Measurements from ENCODE around the gene CADM1.

Gene CADM1

DNA sequence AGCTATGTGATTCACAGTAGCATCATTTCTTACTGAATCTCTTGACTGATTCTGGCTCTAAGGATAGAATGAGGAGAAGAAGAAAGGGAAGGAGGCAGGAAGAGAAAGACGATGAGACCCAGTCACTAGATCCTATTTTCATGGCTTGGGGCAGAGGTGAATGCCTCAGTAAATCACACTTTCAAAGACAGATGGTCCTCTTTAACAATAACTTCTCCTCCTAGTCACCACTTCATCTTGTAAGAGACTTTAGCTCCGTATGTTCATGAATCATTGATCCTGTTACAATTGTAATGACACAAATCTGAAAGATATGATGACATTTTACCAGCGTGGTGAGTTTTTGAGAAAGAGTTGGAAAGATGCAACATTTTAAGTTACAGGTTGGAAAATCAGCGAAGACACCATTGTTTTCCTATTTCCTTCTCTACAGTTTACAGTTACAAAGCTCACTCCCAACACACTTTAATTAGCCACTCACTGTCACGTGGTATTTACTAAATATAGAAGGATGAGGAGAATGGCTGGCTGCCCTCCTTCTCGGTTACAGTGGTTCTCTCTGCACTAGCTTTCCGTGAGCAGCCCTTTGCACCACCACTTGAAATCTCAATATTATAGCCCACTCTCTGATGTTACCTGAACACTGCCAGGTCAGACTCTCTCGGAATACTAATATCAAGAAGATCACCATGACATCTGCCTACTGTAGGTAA is 205.8 kb downstream of the CADM1 start:
- Histone ChIP-seq H3K4me3 (ENCODE audit: low read length) (no peak overlapping the region), H3K4me1 (ENCODE audit: low read length) (peaks cover 40% of the 10 kb centered on the region), H4K20me1 (ENCODE audit: insufficient read depth, low read length) (no peaks in the 10 kb centered on the region), H3F3A (ENCODE audit: insufficient read depth, low read length) (no peaks in the 10 kb centered on the region), H3K27ac (ENCODE audit: low read length) (no peak overlapping the region), H3K27me3 (replicated peaks; ENCODE audit: insufficient read depth, low read length) (no peaks in the 10 kb centered on the region), H3K9me2 (replicated peaks; ENCODE audit: insufficient read depth, low read length) (no peaks in the 10 kb centered on the region), H3K79me2 (ENCODE audit: low read length) (peaks cover 29% of the 10 kb centered on the region), H3K9me3 (replicated peaks; ENCODE audit: insufficient read depth, low read length) (no peaks in the 10 kb centered on the region), H3K36me3 (replicated peaks; ENCODE audit: insufficient read depth, low read length) (no peaks in the 10 kb centered on the region), H3K9ac (ENCODE audit: low read length) (no peak overlapping the region), H2AFZ (ENCODE audit: low read length) (no peak overlapping the region), H3K4me2 (ENCODE audit: low read depth, low read length) (no peak overlapping the region)
- no peak for DNase-seq
- TF ChIP-seq EZH2 (optimal IDR thresholded peaks at IDR 0.05; ENCODE audit: low read depth, low read length) (no peak), CTCF (IDR thresholded peaks at IDR 0.05; ENCODE audit: low read length) (no peak), EZH2phosphoT487 (IDR thresholded peaks at IDR 0.05; ENCODE audit: low read length) (no peak)

DNA sequence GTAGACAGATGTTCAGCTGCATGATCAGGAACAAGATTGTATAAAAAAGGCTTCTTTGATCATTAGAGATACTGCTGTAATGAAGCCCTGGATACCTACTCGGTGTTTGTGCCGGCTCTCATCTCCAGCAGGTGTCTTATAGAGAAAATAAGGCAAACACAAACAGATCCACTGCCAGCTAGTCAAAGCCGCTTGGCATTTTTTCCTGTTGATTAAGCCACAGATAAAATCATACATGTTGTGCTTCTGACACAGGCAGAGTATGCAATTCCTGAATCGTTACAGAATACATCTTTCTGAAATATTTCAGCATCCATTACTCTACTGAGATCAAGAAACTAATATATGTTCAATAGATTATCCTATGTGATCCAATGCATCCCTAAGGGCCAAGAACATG is 206.9 kb downstream of the CADM1 start:
- no peaks in the 10 kb centered on the region for H3F3A ChIP-seq (ENCODE audit: insufficient read depth, low read length)
- no peak for TF ChIP-seq CTCF (IDR thresholded peaks at IDR 0.05; ENCODE audit: low read length)
- TF ChIP-seq EZH2phosphoT487 (IDR thresholded peaks at IDR 0.05; ENCODE audit: low read length) = no peak
- no peak for TF ChIP-seq EZH2 (optimal IDR thresholded peaks at IDR 0.05; ENCODE audit: low read depth, low read length)
- no peak for DNase-seq
- H3K79me2 ChIP-seq (ENCODE audit: low read length) = peaks cover 31% of the 10 kb centered on the region
- no peak overlapping the region for H3K9ac ChIP-seq (ENCODE audit: low read length)
- no peak overlapping the region for H3K4me3 ChIP-seq (ENCODE audit: low read length)
- no peaks in the 10 kb centered on the region for H3K9me3 ChIP-seq (replicated peaks; ENCODE audit: insufficient read depth, low read length)
- H3K9me2 ChIP-seq (replicated peaks; ENCODE audit: insufficient read depth, low read length) = no peaks in the 10 kb centered on the region
- H3K27me3 ChIP-seq (replicated peaks; ENCODE audit: insufficient read depth, low read length) = no peaks in the 10 kb centered on the region
- H3K4me2 ChIP-seq (ENCODE audit: low read depth, low read length) = no peak overlapping the region
- H3K27ac ChIP-seq (ENCODE audit: low read length) = no peak overlapping the region
- no peak overlapping the region for H2AFZ ChIP-seq (ENCODE audit: low read length)
- H3K36me3 ChIP-seq (replicated peaks; ENCODE audit: insufficient read depth, low read length) = no peaks in the 10 kb centered on the region
- peaks cover 33% of the 10 kb centered on the region for H3K4me1 ChIP-seq (ENCODE audit: low read length)
- H4K20me1 ChIP-seq (ENCODE audit: insufficient read depth, low read length) = no peaks in the 10 kb centered on the region

DNA sequence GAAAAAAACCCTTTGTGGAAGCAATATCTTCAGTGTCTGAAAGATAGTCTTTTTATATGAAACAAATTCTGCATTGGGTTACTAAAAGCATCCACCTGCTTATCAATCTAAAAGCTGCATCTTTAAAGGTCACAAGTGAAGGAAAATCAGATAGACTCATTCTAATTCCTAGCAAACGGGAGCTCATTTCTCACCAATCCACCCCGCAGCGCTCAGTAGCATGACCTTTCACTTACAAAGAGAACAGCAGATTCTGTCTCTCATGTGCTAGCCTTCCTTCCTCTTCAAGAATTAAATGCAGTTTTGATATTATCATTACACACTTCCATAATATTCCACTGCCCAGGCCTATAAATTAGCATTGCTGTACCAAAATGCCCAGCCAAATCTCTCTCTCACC is 212.9 kb downstream of the CADM1 start:
- H3K4me1 ChIP-seq (ENCODE audit: low read length) = no peaks in the 10 kb centered on the region
- no peaks in the 10 kb centered on the region for H3K27me3 ChIP-seq (replicated peaks; ENCODE audit: insufficient read depth, low read length)
- H3K9me3 ChIP-seq (replicated peaks; ENCODE audit: insufficient read depth, low read length) = no peaks in the 10 kb centered on the region
- no peak overlapping the region for H3K9ac ChIP-seq (ENCODE audit: low read length)
- H3K4me3 ChIP-seq (ENCODE audit: low read length) = no peak overlapping the region
- no peak overlapping the region for H2AFZ ChIP-seq (ENCODE audit: low read length)
- H4K20me1 ChIP-seq (ENCODE audit: insufficient read depth, low read length) = no peaks in the 10 kb centered on the region
- peaks cover 24% of the 10 kb centered on the region for H3K79me2 ChIP-seq (ENCODE audit: low read length)
- H3K36me3 ChIP-seq (replicated peaks; ENCODE audit: insufficient read depth, low read length) = no peaks in the 10 kb centered on the region
- H3K4me2 ChIP-seq (ENCODE audit: low read depth, low read length) = no peak overlapping the region
- no peaks in the 10 kb centered on the region for H3F3A ChIP-seq (ENCODE audit: insufficient read depth, low read length)
- TF ChIP-seq EZH2phosphoT487 (IDR thresholded peaks at IDR 0.05; ENCODE audit: low read length) (no peak), EZH2 (optimal IDR thresholded peaks at IDR 0.05; ENCODE audit: low read depth, low read length) (no peak), CTCF (IDR thresholded peaks at IDR 0.05; ENCODE audit: low read length) (no peak)
- H3K27ac ChIP-seq (ENCODE audit: low read length) = no peak overlapping the region
- DNase-seq = no peak
- H3K9me2 ChIP-seq (replicated peaks; ENCODE audit: insufficient read depth, low read length) = no peaks in the 10 kb centered on the region
